BE2C (cell line): ENCODE data around the gene BHLHE23.

Experiments used
- DNase-seq: peaks from one replicate; pipeline ENCODE4 v3.0.0-alpha.2; 2020
- H3K27me3 ChIP-seq: fragments of 250-450 bp; sonication (Bioruptor Pico); 2 replicates; pipeline ENCODE4 v1.5.1; 2020; ENCODE audit warnings: mild to moderate bottlenecking
- H3K36me3 ChIP-seq: fragments of 250-450 bp; sonication (Bioruptor Pico); 2 replicates; pipeline ENCODE4 v1.5.1; 2020; ENCODE audit warnings: mild to moderate bottlenecking
- H3K4me1 ChIP-seq: fragments of 250-450 bp; sonication (Bioruptor Pico); 2 replicates; pipeline ENCODE4 v1.5.1; 2020
- H3K4me3 ChIP-seq: 2 replicates; pipeline ENCODE4 v1.5.1; 2011; ENCODE audit warnings: low read depth, low read length
- H3K9me3 ChIP-seq: fragments of 250-450 bp; sonication (Bioruptor Pico); 2 replicates; pipeline ENCODE4 v1.5.1; 2020
- CTCF ChIP-seq: IDR thresholded peaks from 2 replicates; pipeline ENCODE4 v1.5.1; 2012; ENCODE audit warnings: mild to moderate bottlenecking, low read depth, low read length

BHLHE23 gene

DNA sequence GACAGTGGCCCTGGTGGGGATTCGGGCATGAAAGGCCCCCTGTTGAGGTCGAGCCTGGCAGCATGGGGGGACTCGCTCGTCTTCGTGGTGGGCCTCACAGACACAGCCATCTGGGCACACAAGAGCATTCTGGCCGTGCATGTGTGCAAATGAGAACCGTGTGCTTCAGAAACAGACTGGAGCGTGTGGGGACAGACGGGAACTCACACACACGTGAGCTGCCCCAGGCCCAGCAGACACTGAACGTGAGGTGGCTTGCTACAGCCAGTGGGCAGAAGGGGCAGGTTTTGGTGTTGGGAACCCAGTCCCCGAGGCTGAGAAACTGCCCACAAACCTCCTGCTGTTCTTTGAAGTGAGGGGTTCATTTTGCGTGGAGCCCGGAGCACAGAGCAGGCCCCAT is 38.6 kb upstream of the BHLHE23 start:
- DNase-seq: no peak
- no peaks in the 10 kb centered on the region for H3K4me1 ChIP-seq
- H3K36me3 ChIP-seq: no peaks in the 10 kb centered on the region
- H3K4me3 ChIP-seq: no peak overlapping the region
- TF ChIP-seq CTCF: no peak
- H3K27me3 ChIP-seq: peaks cover 59% of the 10 kb centered on the region
- no peaks in the 10 kb centered on the region; the same call in 1 of the 2 replicates for H3K9me3 ChIP-seq

DNA sequence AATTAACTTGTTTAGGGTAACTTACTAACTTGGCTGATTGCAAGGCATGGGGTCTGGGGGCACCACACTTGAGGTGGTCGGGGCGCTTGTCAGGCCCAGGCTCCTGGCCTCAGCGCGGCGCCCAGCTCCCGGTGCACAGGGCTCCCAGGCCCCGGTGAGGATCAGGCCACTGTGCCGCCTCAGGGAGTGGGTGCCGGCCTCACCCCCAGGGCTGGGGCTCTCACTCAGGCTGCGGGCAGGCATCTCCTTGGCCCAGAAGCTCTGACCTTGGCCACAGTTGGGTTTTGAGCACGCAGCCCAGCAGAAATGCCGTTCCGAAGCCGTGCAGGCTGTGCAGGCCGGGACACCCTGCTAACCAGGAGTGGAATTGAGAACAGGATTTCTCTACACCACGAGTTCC is 37.8 kb upstream of the BHLHE23 start:
- no peak overlapping the region for H3K4me3 ChIP-seq
- DNase-seq: no peak
- no peak for TF ChIP-seq CTCF
- no peaks in the 10 kb centered on the region; the same call in 1 of the 2 replicates for H3K9me3 ChIP-seq
- peaks cover 67% of the 10 kb centered on the region for H3K27me3 ChIP-seq
- H3K36me3 ChIP-seq: no peaks in the 10 kb centered on the region
- H3K4me1 ChIP-seq: no peaks in the 10 kb centered on the region

DNA sequence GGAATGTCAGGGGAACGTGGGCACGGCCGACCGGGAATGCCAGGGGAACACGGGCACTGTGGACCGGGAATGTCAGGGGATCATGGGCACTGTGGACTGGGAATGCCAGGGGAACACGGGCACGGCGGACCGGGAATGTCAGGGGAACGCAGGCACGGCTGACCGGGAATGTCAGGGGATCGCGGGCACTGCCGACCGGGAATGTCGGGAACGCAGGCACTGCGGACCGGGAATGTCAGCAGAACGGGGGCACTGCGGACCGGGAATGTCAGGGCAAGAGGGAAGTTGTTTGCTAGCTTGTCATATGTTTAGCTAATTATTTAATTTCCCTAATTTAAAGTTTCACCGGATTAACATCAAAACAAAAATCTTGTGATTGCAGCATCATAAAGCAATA is 37.4 kb upstream of the BHLHE23 start:
- no peaks in the 10 kb centered on the region for H3K36me3 ChIP-seq
- TF ChIP-seq CTCF: no peak
- H3K27me3 ChIP-seq: peaks cover 71% of the 10 kb centered on the region
- H3K4me1 ChIP-seq: no peaks in the 10 kb centered on the region
- DNase-seq: peak; percentile 0
- no peaks in the 10 kb centered on the region; the same call in 1 of the 2 replicates for H3K9me3 ChIP-seq
- H3K4me3 ChIP-seq: no peak overlapping the region

DNA sequence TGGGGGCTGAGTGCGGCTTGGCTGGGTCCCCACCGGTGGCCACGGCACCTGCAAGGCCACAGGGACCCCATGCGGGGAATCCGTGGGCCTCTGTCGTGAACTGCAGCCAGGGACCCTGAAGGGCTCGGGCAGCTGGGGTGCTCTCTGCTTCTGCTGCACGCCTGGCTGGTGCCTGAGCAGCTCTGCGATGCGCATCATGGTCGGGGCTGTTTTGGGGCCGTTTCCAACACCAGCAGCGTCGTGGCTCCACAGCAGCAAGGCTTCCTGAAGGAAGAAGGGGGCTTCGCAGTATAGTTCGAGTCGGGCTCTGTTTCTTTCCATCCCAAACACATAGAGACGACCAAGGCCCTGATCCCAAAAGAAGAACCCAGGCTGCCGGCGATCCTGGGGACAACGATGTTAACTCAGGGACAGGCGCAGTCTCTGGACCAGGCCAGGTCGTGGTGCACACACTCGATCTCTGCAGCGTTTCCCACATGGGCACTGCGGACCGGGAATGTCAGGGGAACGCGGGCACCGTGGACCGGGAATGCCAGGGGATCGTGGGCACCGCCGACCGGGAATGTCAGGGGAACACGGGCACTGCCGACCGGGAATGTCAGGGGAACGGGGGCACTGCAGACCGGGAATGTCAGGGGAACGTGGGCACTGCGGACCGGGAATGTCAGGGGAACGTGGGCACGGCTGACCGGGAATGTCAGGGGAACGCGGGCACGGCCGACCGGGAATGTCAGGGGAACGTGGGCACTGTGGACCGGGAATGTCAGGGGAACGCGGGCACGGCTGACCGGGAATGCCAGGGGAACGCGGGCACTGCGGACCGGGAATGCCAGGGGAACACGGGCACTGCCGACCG is 36.8 kb upstream of the BHLHE23 start:
- peak; percentile 4 for DNase-seq
- no peak overlapping the region for H3K4me3 ChIP-seq
- peaks cover 72% of the 10 kb centered on the region for H3K27me3 ChIP-seq
- no peaks in the 10 kb centered on the region for H3K36me3 ChIP-seq
- no peak for TF ChIP-seq CTCF
- no peaks in the 10 kb centered on the region; the same call in 1 of the 2 replicates for H3K9me3 ChIP-seq
- H3K4me1 ChIP-seq: no peaks in the 10 kb centered on the region

GRCh38 chr20:63042448-63043071 is 35.8 kb upstream of the BHLHE23 start:
- H3K27me3 ChIP-seq: peaks cover 81% of the 10 kb centered on the region
- H3K4me3 ChIP-seq: no peak overlapping the region
- no peaks in the 10 kb centered on the region for H3K4me1 ChIP-seq
- no peaks in the 10 kb centered on the region for H3K36me3 ChIP-seq
- no peak for TF ChIP-seq CTCF
- no peaks in the 10 kb centered on the region; the same call in 1 of the 2 replicates for H3K9me3 ChIP-seq
- peak; percentile 3 for DNase-seq

DNA sequence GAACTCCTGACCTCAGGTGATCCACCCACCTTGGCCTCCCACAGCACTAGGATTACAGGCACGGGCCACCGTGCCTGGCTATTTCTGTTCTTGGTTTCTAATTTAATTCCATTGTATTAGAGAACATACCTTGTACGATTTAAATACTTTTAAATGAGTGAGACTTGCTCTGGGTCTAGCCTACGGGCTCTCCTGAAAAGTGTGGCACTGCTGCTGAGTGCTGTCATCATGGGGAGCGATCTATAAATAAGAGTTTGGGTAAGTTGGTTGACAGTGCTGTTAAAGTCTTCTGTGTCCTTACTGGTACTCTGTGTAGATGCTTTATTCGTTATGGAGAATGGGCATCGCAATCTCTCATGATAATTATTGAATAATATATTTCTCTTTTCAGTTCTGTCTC is 35.0 kb upstream of the BHLHE23 start:
- no peaks in the 10 kb centered on the region for H3K4me1 ChIP-seq
- no peaks in the 10 kb centered on the region for H3K36me3 ChIP-seq
- TF ChIP-seq CTCF: no peak
- peaks cover 86% of the 10 kb centered on the region for H3K27me3 ChIP-seq
- H3K9me3 ChIP-seq: no peaks in the 10 kb centered on the region; the same call in 1 of the 2 replicates
- no peak overlapping the region for H3K4me3 ChIP-seq
- DNase-seq: no peak
